C4-2B (cell line): ENCODE measurements around the gene KANK2.

Experiments
- CTCF ChIP-seq: fragments of 450-650 bp; conservative IDR thresholded peaks from 2 replicates; pipeline ENCODE4 v1.5.1; 2017; ENCODE audit warnings: mild to moderate bottlenecking
- ZFX ChIP-seq: fragments of 450-650 bp; IDR thresholded peaks from 2 replicates; pipeline ENCODE4 v1.6.1; 2017

GRCh38 chr19:11244846-11245589 is 47.7 kb upstream of the KANK2 start:
- no peak for TF ChIP-seq CTCF
- TF ChIP-seq ZFX = no peak
